Activated CD4-positive, alpha-beta T cell treated with anti-CD3 and anti-CD28 coated beads for 1 hour (primary cell): Measurements from ENCODE around the gene PDE2A.

Source experiments
- DNase-seq: peaks from one replicate; pipeline ENCODE4 v3.0.0-alpha.2; 2020

The PDE2A gene

GRCh38 chr11:72673943-72674828 lies at the start of gene PDE2A:
Gene PDE2A (minus strand): TSS chr11:72674422. CDS start chr11:72674207, 215 bp downstream.
- DNase-seq, result no peak

GRCh38 chr11:72723508-72723907 lies 49.3 kb upstream of the PDE2A start:
- DNase-seq, result no peak

DNA sequence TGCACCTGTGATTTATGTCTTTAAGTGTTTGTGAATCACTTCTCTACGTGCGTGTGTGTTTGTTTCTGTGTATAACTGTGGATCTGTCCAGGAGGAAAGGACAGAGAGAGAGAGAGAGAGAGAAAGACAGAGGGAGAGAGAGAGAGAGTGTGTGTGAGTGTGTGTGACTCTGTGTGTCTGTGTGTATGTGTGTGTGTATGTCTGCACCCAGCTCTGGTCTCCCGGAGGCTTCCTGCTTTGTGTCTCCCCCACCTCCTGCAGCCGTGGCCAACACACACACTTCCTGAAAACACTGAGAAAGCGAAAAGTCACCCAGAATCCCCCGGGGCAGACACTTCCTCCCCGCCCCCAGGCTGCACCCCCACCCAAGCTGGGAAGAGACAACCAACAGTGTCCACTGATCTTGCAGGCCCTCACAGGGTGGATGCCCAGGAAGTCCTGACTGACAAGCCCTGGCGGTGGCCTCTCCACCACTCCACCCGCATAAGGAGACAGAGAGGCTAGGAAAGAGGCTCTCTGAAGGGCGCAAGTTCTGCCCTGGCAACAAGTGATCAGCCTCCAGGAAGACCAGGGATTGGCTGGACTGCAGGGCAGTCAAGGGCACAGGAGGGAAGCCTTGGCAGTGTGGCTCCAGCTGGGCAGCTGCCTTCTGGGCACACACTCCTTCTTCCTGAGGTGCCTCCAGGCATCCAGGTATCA lies 48.0 kb upstream of the PDE2A start:
- DNase-seq, result peak; percentile 74

DNA sequence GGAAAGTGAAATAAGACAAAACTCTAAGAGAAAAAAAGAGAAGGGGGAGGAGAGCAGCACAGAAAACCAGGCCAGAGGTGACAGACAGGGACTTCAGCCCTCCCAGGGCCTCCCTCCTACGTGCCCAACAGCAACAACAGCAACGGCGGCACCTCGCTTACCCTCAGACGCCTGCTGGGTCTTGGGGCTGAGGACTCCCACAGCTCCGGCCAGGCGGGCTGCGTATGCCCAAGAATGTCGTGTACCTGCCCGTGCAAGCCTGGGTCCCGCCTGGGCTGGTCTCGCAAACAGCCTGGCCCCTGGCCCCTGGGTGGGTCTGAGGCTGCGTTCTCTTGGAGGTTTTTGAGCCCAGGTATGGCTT lies 47.4 kb upstream of the PDE2A start:
- DNase-seq, result no peak

DNA sequence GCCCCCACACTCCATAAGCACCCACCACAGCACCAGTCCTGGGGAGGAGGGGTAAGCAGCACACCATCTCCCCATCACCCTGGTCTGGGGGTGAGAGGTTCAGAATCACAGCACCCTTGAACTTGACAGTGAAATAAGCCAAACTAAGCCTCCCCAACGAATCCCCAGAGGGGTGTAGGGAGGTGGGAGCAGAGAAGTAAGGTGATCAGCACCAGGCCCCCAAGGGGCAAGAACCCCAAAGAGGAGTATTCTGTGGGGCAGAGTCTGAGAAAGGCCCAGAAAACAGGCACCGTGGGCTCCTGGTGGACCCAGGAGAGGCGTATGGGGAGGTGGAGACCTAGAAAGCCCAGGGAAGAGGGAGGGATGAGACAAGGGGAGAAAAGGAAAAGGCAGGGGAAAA lies 47.1 kb upstream of the PDE2A start:
- DNase-seq, result no peak

- DNase-seq, result no peak
Measured at GRCh38 chr11:72720784-72721183, 46.6 kb upstream of the PDE2A start.

GRCh38 chr11:72720047-72720446 lies 45.8 kb upstream of the PDE2A start:
- no peak for DNase-seq

GRCh38 chr11:72719551-72719950 lies 45.3 kb upstream of the PDE2A start:
- no peak for DNase-seq

GRCh38 chr11:72719144-72719543 lies 44.9 kb upstream of the PDE2A start:
- DNase-seq, result no peak

DNA sequence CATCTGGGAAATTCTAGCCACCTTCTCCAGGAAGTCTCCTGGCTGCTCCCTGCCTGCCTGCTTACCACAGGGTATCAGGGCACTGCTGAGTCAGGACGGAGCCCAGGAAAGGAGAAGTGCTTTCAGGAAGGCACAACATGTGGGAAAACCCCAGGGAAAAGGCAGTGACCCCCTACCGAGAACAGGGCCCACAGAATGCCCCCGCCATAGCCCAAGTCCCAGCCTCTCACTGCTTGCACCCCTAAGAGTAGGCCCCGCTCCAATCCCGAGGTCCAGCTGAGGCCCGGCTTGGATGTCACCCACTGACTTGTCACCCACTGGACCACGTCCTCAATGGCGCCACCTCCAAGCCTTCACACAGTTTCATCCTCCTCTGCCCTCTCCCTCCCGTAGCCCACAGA lies 43.9 kb upstream of the PDE2A start:
- no peak for DNase-seq

- DNase-seq, result no peak
Measured at GRCh38 chr11:72716788-72717435, 42.7 kb upstream of the PDE2A start.

GRCh38 chr11:72716290-72716689 lies 42.1 kb upstream of the PDE2A start:
- no peak for DNase-seq

- no peak for DNase-seq
Measured at GRCh38 chr11:72712841-72713240, 38.6 kb upstream of the PDE2A start.

DNA sequence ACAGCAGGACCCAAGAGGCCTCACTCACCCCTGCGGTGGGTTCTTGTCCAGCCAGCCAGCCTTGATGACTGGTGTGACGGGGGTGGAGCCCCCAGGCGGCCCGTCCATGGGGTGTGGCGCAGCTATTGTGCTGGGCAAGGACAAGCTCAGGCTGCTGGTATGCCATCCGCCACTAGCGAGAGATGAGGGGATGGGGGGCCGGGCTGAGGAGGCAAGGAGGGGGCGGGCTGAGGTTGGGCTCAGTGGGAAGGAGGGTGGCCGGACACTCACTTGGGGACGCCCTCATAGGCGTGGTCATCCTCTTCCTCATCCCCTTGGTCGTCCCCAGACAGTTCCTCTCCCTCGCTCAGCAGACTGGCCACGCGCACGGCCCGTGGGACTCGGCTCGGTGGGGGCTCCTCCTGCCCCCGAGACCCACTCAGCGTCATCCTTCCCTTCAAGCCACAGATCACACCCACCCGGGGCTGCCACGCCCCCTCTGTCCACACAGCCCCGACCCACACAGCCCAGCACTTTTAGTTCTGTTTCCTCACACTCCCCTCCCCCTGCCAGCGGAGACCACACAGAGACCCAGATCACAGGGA lies 38.0 kb upstream of the PDE2A start:
- no peak for DNase-seq

- no peak for DNase-seq
Measured at GRCh38 chr11:72711141-72711540, 36.9 kb upstream of the PDE2A start.

DNA sequence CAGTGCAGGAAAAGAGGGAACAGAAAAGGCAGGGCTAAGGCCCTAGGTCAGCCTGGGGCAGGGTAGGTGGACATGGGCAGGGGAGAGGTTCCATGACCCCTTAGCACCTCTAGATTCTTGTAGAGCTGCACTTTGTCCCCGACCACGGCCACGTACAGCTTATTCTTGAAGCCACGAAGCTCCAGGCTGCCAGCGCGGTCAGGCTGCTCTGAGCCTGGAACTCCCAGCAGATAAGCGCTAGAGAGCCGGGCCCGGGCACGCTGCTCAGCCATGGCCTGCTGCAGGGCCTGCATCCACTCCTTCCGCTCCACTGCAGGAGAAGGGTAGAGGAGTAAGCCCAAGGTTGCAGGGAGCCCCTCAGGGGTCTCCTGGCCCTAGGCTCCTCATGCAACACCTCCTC lies 36.1 kb upstream of the PDE2A start:
- DNase-seq, result no peak

GRCh38 chr11:72709478-72710238 lies 35.4 kb upstream of the PDE2A start:
- no peak for DNase-seq

DNA sequence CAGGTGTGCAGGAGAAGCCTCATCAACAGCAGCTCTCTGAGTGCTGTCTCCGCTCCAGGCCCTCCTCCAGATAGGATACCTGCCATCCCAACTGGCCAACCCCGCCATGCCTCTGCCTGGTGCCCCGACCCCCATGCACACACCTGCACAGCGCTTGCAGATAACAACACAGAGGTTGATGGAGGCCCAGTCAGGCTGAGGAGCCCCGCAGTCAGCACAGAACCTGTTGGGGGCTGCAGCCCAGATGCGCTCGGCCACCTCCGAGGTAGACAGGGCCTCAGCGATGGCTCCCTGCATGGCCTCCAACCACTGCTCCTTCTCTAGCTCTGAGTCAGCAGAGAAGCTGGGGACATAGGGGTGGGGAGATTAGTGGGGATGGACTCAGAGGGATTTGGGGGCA lies 32.8 kb upstream of the PDE2A start:
- DNase-seq, result no peak

- no peak for DNase-seq
Measured at GRCh38 chr11:72706579-72706978, 32.4 kb upstream of the PDE2A start.

DNA sequence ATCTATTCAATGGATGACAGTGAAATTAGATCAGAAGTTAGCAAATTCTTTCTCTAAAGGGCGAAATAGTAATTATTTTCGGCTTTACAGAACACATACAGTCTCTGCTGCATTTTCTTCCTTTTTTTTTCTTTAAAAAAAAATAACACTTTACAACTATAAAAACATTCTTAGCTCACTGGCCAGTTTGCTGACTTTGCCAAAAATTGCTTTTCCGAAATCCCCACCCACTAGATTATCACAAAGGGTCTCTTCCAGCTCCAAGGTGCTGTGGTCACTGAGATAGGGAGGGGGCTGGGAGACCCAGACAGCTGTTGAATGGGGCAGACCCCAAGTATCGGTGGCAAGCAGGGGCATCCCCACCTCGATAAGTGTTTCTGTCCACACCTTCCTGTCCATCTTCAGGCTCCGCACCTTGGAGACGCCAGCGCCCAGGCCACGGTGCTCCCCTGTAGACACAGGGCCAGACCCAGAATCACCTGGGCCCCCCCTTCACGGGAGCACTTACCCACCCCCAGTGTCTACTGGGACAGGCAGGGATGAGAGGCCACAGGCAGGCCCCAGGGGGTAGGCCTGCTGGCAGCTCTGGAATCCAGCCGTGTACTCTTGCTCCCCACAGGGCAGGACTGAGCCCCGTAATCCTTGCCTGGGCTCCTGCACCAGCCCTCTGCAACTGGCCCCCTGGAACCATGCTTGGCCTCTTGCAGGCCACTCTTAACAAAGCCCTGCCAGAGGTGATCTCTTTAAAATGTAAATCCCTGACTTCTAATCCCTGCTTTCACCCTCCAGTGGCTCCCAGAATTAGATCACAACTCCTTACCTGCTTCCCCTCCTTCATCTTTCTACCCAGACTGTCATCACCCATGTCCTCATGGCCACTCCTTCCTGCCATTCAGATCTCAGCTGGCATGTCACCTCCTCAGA lies 31.5 kb upstream of the PDE2A start:
- no peak for DNase-seq

GRCh38 chr11:72704783-72705265 lies 30.6 kb upstream of the PDE2A start:
- DNase-seq, result no peak
